Fibroblast of lung (primary cell): ENCODE data around the gene UBE2H. TPM values are rescaled to one million over a fixed set of nuclear protein-coding genes. Genes with fewer than 3 reads are reported as not detected.

Source experiments
- DNase-seq, 2 donors: peaks; one replicate each; pipeline versions ENCODE4 v3.0.0 to v3.0.0-alpha.2; 2010; ENCODE audit warnings: low read depth in 2 of 2
- H2AFZ ChIP-seq: 2 replicates; pipeline ENCODE4 v1.5.1; 2012; ENCODE audit warnings: low read length, control low read depth, inconsistent platforms
- H3K27ac ChIP-seq: 2 replicates; pipeline ENCODE4 v1.5.1; 2011; ENCODE audit warnings: low read length, control low read depth; ENCODE audit not compliant: insufficient read depth
- H3K27me3 ChIP-seq: 2 replicates; pipeline ENCODE4 v1.5.1; 2011; ENCODE audit warnings: mild to moderate bottlenecking, low read length; ENCODE audit not compliant: control insufficient read depth, insufficient read depth
- H3K36me3 ChIP-seq: 2 replicates; pipeline ENCODE4 v1.5.1; 2011; ENCODE audit warnings: low read length; ENCODE audit not compliant: control insufficient read depth, insufficient read depth
- H3K4me1 ChIP-seq: 2 replicates; pipeline ENCODE4 v1.5.1; 2011; ENCODE audit warnings: low read length; ENCODE audit not compliant: control insufficient read depth, insufficient read depth; ENCODE audit errors: extremely low read depth
- H3K4me2 ChIP-seq: 2 replicates; pipeline ENCODE4 v1.5.1; 2011; ENCODE audit warnings: low read length, control low read depth; ENCODE audit not compliant: insufficient read depth; ENCODE audit errors: extremely low read depth
- H3K4me3 ChIP-seq, 4 experiments: fragments of 200-600 bp in 1 of 4; sonication (generic) in 1 of 4; replicated peaks in 1 of 4; 2 replicates each; pipeline ENCODE4 v1.5.1; 2011 to 2016; ENCODE audit warnings: low read length in 4 of 4, low read depth in 3 of 4, mild to moderate bottlenecking in 3 of 4, control low read depth in 2 of 4, inconsistent platforms in 1 of 4, mixed read lengths in 1 of 4; ENCODE audit not compliant: insufficient read depth in 1 of 4; ENCODE audit errors: control extremely low read depth in 1 of 4
- H3K79me2 ChIP-seq: 2 replicates; pipeline ENCODE4 v1.5.1; 2012; ENCODE audit warnings: mild to moderate bottlenecking, low read length, inconsistent platforms; ENCODE audit not compliant: control insufficient read depth, insufficient read depth
- H3K9ac ChIP-seq: 2 replicates; pipeline ENCODE4 v1.5.1; 2011; ENCODE audit warnings: mild to moderate bottlenecking, low read length, control low read depth; ENCODE audit not compliant: insufficient read depth
- H3K9me3 ChIP-seq: 2 replicates; pipeline ENCODE4 v1.5.1; 2012; ENCODE audit warnings: low read depth, low read length; ENCODE audit not compliant: control insufficient read depth, insufficient read depth
- H4K20me1 ChIP-seq: 2 replicates; pipeline ENCODE4 v1.5.1; 2011; ENCODE audit warnings: low read length; ENCODE audit not compliant: control insufficient read depth, insufficient read depth; ENCODE audit errors: extremely low read depth
- EZH2 ChIP-seq: IDR thresholded peaks from 2 replicates; pipeline ENCODE4 v1.5.1; 2012; ENCODE audit warnings: low read length, control low read depth, mild to moderate bottlenecking; ENCODE audit errors: missing control alignments
- polyA plus RNA-seq, 2 donors: library from polyadenylated mRNA; depleted of rRNA in 1 of 2; stranded (reverse) in 1 of 2; unstranded in 1 of 2; fragments of >200 nt; gene quantifications; 2 replicates each; pipeline ENCODE4 v1.2.1, GENCODE V29; 2011 to 2012; ENCODE audit warnings: missing spikeins in 1 of 2
- total RNA-seq: library from RNA; depleted of rRNA; stranded (reverse); fragments of >200 nt; gene quantifications from 2 replicates; pipeline ENCODE4 v1.2.1, GENCODE V29; 2014
- TF ChIP-seq, protein P1 (sequence below), 2 donors: IDR thresholded peaks in 1 of 2; conservative IDR thresholded peaks in 1 of 2; 1 replicate in 1 of 2; 2 replicates in 1 of 2; pipeline ENCODE4 v1.5.1; 2011 to 2012; ENCODE audit warnings: low read length in 2 of 2, control low read depth in 1 of 2, inconsistent platforms in 1 of 2, low read depth in 1 of 2, mild to moderate bottlenecking in 1 of 2

The UBE2H gene
- total and polyA plus RNA-seq, 2 donors (not counting 1 experiment from before 2014, with no cell fraction given) = 76.0 to 102 TPM

DNA sequence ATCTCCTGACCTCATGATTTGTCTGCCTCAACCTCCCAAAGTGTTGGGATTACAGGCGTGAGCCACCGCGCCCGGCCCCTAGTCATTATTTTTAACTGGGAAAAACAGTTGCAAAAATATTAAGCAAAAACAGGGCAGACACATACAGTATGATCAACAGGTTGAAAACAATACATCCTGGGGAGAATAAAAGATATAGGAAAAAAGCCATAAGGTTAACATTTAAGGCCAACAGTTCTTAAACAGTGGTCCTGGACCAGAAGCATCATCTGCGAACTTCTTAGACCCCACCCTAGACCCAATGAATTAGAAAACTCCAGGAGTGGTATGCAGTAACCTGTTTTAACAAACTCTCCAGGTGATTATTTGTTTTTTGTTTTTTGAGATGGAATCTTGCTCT is 6.5 kb downstream of the UBE2H start:
- Histone ChIP-seq H3K9ac (no peak overlapping the region), H4K20me1 (peaks cover 3% of the 10 kb centered on the region)

DNA sequence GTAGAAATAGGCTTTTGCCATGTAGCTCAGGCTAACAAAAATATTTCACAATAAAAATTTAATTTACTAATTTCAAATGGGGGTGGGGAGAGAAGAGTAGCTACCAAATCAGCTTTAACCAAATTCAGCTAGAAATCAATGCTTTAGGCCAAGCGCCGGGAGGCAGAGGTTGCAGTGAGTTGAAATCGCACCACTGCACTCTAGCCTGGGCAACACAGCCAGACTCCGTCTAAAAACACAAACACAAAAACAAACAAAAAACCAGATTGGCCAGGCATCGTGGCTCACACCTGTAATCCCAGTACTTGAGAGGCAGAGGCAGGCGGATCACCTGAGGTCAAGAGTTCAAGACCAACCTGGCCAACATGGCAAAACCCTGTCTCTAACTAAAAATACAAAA is 9.4 kb downstream of the UBE2H start:
- no peak overlapping the region for H3K9ac ChIP-seq
- no peak for DNase-seq
- TF ChIP-seq EZH2 = no peak
- TF ChIP-seq, protein P1, sequence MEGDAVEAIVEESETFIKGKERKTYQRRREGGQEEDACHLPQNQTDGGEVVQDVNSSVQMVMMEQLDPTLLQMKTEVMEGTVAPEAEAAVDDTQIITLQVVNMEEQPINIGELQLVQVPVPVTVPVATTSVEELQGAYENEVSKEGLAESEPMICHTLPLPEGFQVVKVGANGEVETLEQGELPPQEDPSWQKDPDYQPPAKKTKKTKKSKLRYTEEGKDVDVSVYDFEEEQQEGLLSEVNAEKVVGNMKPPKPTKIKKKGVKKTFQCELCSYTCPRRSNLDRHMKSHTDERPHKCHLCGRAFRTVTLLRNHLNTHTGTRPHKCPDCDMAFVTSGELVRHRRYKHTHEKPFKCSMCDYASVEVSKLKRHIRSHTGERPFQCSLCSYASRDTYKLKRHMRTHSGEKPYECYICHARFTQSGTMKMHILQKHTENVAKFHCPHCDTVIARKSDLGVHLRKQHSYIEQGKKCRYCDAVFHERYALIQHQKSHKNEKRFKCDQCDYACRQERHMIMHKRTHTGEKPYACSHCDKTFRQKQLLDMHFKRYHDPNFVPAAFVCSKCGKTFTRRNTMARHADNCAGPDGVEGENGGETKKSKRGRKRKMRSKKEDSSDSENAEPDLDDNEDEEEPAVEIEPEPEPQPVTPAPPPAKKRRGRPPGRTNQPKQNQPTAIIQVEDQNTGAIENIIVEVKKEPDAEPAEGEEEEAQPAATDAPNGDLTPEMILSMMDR (conservative IDR thresholded peaks at IDR 0.05 in 1 of 2, IDR thresholded peaks at IDR 0.05 in 1 of 2; ENCODE audit: low read depth in 1 of 2, low read length in 2 of 2) = no peak
- H3K9me3 ChIP-seq = no peaks in the 10 kb centered on the region
- peaks cover 3% of the 10 kb centered on the region for H4K20me1 ChIP-seq
- H3K4me2 ChIP-seq = no peak overlapping the region
- no peak overlapping the region for H2AFZ ChIP-seq
- H3K4me3 ChIP-seq = no peak overlapping the region
- no peaks in the 10 kb centered on the region for H3K36me3 ChIP-seq
- H3K4me1 ChIP-seq = peaks cover 5% of the 10 kb centered on the region
- no peak overlapping the region for H3K27ac ChIP-seq
- H3K79me2 ChIP-seq = peaks cover 62% of the 10 kb centered on the region
- no peaks in the 10 kb centered on the region for H3K27me3 ChIP-seq

More for the DNA sequence above, 6.5 kb downstream of the UBE2H start:
- Histone ChIP-seq H3K4me1 (peaks cover 12% of the 10 kb centered on the region), H3K36me3 (no peaks in the 10 kb centered on the region), H3K4me2 (no peak overlapping the region), H3K4me3 (no peak overlapping the region), H3K27ac (no peak overlapping the region), H2AFZ (no peak overlapping the region), H3K27me3 (no peaks in the 10 kb centered on the region), H3K9me3 (no peaks in the 10 kb centered on the region), H3K79me2 (peaks cover 70% of the 10 kb centered on the region)
- no peak for DNase-seq
- TF ChIP-seq, protein P1 (conservative IDR thresholded peaks at IDR 0.05 in 1 of 2, IDR thresholded peaks at IDR 0.05 in 1 of 2; ENCODE audit: low read depth in 1 of 2, low read length in 2 of 2) = no peak
- TF ChIP-seq EZH2 = no peak

DNA sequence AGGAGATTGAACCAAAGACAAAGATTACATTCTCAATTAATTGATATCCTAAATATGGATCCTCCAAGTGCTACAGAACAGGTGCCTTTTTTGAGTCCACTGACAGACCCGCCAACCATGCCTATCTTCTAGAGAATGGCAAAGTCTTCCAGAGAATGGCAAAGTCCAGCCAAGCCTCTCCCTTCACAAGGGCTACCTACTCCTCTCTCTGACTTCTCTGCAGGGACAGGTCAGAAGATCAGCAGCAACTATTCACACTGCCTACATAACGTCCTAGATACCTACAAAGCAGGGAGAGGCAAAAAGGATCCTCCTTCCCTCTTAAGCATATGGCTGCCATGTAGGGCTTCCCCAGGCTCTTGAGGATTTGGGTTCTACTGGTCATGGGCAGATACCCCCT is 12.4 kb downstream of the UBE2H start:
- H3K36me3 ChIP-seq = no peaks in the 10 kb centered on the region
- TF ChIP-seq, protein P1 (conservative IDR thresholded peaks at IDR 0.05 in 1 of 2, IDR thresholded peaks at IDR 0.05 in 1 of 2; ENCODE audit: low read depth in 1 of 2, low read length in 2 of 2) = no peak
- no peak for TF ChIP-seq EZH2
- H3K79me2 ChIP-seq = peaks cover 37% of the 10 kb centered on the region
- H3K27ac ChIP-seq = no peak overlapping the region
- H3K9ac ChIP-seq = no peak overlapping the region
- no peaks in the 10 kb centered on the region for H3K27me3 ChIP-seq
- no peaks in the 10 kb centered on the region for H4K20me1 ChIP-seq
- H3K4me3 ChIP-seq = no peak overlapping the region
- H3K4me2 ChIP-seq = no peak overlapping the region
- H3K9me3 ChIP-seq = no peaks in the 10 kb centered on the region
- no peak overlapping the region for H2AFZ ChIP-seq
- H3K4me1 ChIP-seq = no peaks in the 10 kb centered on the region
- DNase-seq = no peak
